ENCODE measurements around the gene RPS6KA1. TPM values are rescaled to one million over a fixed set of nuclear protein-coding genes. Genes with fewer than 3 reads are reported as not detected.

The RPS6KA1 gene
- total and polyA plus RNA-seq, 2 of the 4 experiments (the other 2 are of a cell fraction) = 3.6 to 6.3 TPM

DNA sequence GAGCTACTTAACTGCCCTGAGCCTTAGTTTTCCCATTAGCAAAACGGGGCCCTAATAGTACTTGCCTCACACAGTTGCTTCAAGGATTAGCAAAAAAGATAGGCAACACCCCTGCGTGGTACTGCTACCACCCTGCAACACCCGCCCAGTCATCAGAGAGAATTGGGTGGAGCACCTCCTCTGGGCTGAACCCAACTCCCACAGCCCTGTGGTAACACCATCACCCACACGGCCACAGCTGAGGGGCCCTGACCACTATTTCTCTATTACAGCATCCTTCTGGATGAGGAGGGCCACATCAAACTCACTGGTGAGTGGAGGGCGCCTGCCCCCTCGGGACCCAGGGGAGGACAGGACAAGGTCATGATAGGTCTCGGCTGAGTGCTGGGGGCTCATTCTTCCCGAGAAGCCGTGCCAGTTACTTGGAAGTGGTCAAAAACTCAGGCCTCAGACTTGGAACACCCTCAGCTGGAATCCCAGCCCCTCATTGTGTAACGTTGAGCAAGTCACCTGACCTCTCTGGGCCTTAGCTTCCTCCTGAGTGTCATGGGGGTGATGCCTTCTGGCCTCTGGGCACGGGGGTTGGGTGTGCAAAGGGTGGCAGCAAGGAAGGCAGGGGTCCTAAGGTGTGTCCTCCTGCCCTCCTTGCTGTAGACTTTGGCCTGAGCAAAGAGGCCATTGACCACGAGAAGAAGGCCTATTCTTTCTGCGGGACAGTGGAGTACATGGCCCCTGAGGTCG lies 24.6 kb downstream of the RPS6KA1 start:
- H3K27me3 ChIP-seq (ENCODE audit: control insufficient read depth, insufficient read depth, low read length) = no peaks in the 10 kb centered on the region
- H3K79me1 ChIP-seq (ENCODE audit: low read depth in 1 of 2, low read length in 2 of 2) = no peaks in the 10 kb centered on the region
- no peak overlapping the region for H2BK5ac ChIP-seq (ENCODE audit: low read depth, low read length, poor library complexity, severe bottlenecking)
- H3K4me1 ChIP-seq (ENCODE audit: control insufficient read depth, insufficient read depth, low read length) = no peaks in the 10 kb centered on the region
- peak overlapping the region; percentile 70 for H2AK9ac ChIP-seq (replicated peaks; ENCODE audit: low read depth, low read length, poor library complexity)
- H3K9ac ChIP-seq (ENCODE audit: low read depth, low read length) = no peak overlapping the region
- H4K8ac ChIP-seq (ENCODE audit: low read depth in 2 of 2, low read length in 2 of 2) = no peak overlapping the region
- dilution Hi-C loops (cut with HindIII; ENCODE audit: low sequenced_read_pairs, unreplicated experiment) = no loop called here
- ChIA-PET POLR2A (ENCODE audit: unreplicated experiment) (no interaction called here), CTCF (no interaction called here)
- no peak overlapping the region for H3K27ac ChIP-seq (ENCODE audit: insufficient read depth, low read length)
- H3K18ac ChIP-seq (ENCODE audit: low read depth, low read length) = no peak overlapping the region
- H3K56ac ChIP-seq (ENCODE audit: extremely low read depth, insufficient read depth, low read length) = no peak overlapping the region
- peak overlapping the region; percentile 11 for H2AFZ ChIP-seq (replicated peaks; ENCODE audit: low read length, poor library complexity)
- no peak overlapping the region for H2BK20ac ChIP-seq (ENCODE audit: low read depth, low read length)
- DNase-seq = no peak
- no peak overlapping the region for H2BK120ac ChIP-seq (ENCODE audit: low read depth, low read length)
- no TSS peak for BruUV-seq (replicated peaks)
- H4K91ac ChIP-seq (ENCODE audit: insufficient read depth, low read depth, low read length) = no peak overlapping the region
- H3K4me3 ChIP-seq (ENCODE audit: insufficient read depth, low read depth, low read length) = no peak overlapping the region
- H3K14ac ChIP-seq (replicated peaks; ENCODE audit: low read depth, low read length) = no peak overlapping the region
- no peaks in the 10 kb centered on the region for H4K20me1 ChIP-seq (ENCODE audit: insufficient read depth, low read length)
- no peak overlapping the region for H4K5ac ChIP-seq (ENCODE audit: low read depth, low read length)
- H3K9me1 ChIP-seq (ENCODE audit: insufficient read depth, low read length) = no peaks in the 10 kb centered on the region; the same call in 1 of the 2 replicates
- TF ChIP-seq MXI1 (IDR thresholded peaks at IDR 0.05; ENCODE audit: borderline replicate concordance, low read depth, low read length) (no peak), FOS (IDR thresholded peaks at IDR 0.05; ENCODE audit: low read depth, low read length) (no peak), NFE2L2 (IDR thresholded peaks at IDR 0.05; ENCODE audit: low read depth, low read length) (no peak), RFX5 (IDR thresholded peaks at IDR 0.05; ENCODE audit: low read depth, low read length) (no peak), CHD1 (IDR thresholded peaks at IDR 0.05; ENCODE audit: low read depth, low read length) (no peak), RCOR1 (IDR thresholded peaks at IDR 0.05; ENCODE audit: insufficient replicate concordance, low read length) (no peak), MAZ (IDR thresholded peaks at IDR 0.05; ENCODE audit: borderline replicate concordance, low read depth, low read length) (no peak), POLR2A (IDR thresholded peaks at IDR 0.05; ENCODE audit: low read depth, low read length) (no peak), SMC3 (IDR thresholded peaks at IDR 0.05; ENCODE audit: low read depth, low read length) (no peak), MAFK (IDR thresholded peaks at IDR 0.05; ENCODE audit: low read depth, low read length) (no peak), RAD21 (IDR thresholded peaks at IDR 0.05; ENCODE audit: low read length) (no peak), CEBPB (IDR thresholded peaks at IDR 0.05; ENCODE audit: low read depth, low read length) (no peak), BHLHE40 (IDR thresholded peaks at IDR 0.05; ENCODE audit: low read depth, low read length) (no peak)
- TF ChIP-seq, protein P1, sequence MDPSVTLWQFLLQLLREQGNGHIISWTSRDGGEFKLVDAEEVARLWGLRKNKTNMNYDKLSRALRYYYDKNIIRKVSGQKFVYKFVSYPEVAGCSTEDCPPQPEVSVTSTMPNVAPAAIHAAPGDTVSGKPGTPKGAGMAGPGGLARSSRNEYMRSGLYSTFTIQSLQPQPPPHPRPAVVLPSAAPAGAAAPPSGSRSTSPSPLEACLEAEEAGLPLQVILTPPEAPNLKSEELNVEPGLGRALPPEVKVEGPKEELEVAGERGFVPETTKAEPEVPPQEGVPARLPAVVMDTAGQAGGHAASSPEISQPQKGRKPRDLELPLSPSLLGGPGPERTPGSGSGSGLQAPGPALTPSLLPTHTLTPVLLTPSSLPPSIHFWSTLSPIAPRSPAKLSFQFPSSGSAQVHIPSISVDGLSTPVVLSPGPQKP (IDR thresholded peaks at IDR 0.05; ENCODE audit: borderline replicate concordance, low read depth, low read length) = no peak
- TF ChIP-seq, protein P2, sequence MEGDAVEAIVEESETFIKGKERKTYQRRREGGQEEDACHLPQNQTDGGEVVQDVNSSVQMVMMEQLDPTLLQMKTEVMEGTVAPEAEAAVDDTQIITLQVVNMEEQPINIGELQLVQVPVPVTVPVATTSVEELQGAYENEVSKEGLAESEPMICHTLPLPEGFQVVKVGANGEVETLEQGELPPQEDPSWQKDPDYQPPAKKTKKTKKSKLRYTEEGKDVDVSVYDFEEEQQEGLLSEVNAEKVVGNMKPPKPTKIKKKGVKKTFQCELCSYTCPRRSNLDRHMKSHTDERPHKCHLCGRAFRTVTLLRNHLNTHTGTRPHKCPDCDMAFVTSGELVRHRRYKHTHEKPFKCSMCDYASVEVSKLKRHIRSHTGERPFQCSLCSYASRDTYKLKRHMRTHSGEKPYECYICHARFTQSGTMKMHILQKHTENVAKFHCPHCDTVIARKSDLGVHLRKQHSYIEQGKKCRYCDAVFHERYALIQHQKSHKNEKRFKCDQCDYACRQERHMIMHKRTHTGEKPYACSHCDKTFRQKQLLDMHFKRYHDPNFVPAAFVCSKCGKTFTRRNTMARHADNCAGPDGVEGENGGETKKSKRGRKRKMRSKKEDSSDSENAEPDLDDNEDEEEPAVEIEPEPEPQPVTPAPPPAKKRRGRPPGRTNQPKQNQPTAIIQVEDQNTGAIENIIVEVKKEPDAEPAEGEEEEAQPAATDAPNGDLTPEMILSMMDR (conservative IDR thresholded peaks at IDR 0.05; ENCODE audit: low read depth, low read length) = no peak
- TF ChIP-seq, protein P3, sequence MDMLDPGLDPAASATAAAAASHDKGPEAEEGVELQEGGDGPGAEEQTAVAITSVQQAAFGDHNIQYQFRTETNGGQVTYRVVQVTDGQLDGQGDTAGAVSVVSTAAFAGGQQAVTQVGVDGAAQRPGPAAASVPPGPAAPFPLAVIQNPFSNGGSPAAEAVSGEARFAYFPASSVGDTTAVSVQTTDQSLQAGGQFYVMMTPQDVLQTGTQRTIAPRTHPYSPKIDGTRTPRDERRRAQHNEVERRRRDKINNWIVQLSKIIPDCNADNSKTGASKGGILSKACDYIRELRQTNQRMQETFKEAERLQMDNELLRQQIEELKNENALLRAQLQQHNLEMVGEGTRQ (IDR thresholded peaks at IDR 0.05; ENCODE audit: low read depth, low read length) = no peak
- no peak overlapping the region for H3K4me2 ChIP-seq (ENCODE audit: low read depth, low read length)
- H2AK5ac ChIP-seq (ENCODE audit: low read depth, low read length) = no peak overlapping the region
- H3K9me3 ChIP-seq (ENCODE audit: control insufficient read depth, insufficient read depth, low read length) = no peaks in the 10 kb centered on the region
- intact Hi-C loops (cut with micrococcal nuclease) = no loop called here
- no peak for ATAC-seq (ENCODE audit: low read depth)
- no peak overlapping the region for H3K4ac ChIP-seq (ENCODE audit: low read depth, low read length)
- no peaks in the 10 kb centered on the region for H3K36me3 ChIP-seq (ENCODE audit: control insufficient read depth, insufficient read depth, low read length)
- no peak overlapping the region for H3K23ac ChIP-seq (ENCODE audit: low read depth, low read length)
- in situ Hi-C loops (cut with MboI; ENCODE audit: low sequenced_read_pairs) = no loop called here
- WGBS, 2 experiments (ENCODE audit: extremely low coverage in 2 of 2, insufficient read length in 1 of 2) = 83% methylated on average over 6 of the region's 14 CpGs; no CpG with 5 or more reads in 1 of the 2 experiments
- no peak overlapping the region for H2BK15ac ChIP-seq (ENCODE audit: low read depth, low read length)
